ENCODE measurements around the gene ORM2.

ORM2 gene

DNA sequence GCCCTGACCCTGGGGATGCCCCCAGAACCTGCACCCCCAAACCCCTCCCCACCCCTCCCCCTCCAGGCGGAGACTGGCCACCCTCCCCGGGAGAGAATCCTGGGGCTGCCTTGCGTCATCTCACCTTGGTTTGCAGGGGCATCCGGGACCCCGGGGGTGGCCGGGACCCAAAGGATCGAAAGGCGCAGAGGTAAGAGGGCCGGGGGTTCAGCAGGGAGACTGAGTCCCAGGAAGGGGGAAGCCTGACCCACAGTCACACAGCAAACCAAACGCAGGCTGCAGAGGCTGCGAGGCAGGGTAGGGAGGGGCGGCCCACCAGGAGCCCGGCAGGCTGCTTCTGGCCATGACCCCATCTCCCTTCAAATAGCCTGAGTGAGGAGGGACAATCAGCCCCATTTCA lies 40.6 kb upstream of the ORM2 start:
- Histone ChIP-seq H3K4me2 (ENCODE audit: low read length) (no peak overlapping the region), H3K27ac (ENCODE audit: low read depth, low read length) (no peak overlapping the region), H3F3A (ENCODE audit: control insufficient read depth, insufficient read depth) (no peaks in the 10 kb centered on the region), H3K4me1 (ENCODE audit: control insufficient read depth, low read length) (no peaks in the 10 kb centered on the region), H3K4me3 (ENCODE audit: low read length) (no peak overlapping the region), H3K27me3 (ENCODE audit: control insufficient read depth, low read length) (no peaks in the 10 kb centered on the region), H3K9me3 (ENCODE audit: control insufficient read depth, insufficient read depth, low read length) (no peaks in the 10 kb centered on the region), H3K36me3 (ENCODE audit: control insufficient read depth, low read length) (peaks cover 9% of the 10 kb centered on the region), H3K79me2 (ENCODE audit: control insufficient read depth, low read length) (no peaks in the 10 kb centered on the region), H3K9me2 (replicated peaks; ENCODE audit: control insufficient read depth, low read length) (no peaks in the 10 kb centered on the region), H4K20me1 (ENCODE audit: control insufficient read depth, insufficient read depth, low read depth, low read length) (no peaks in the 10 kb centered on the region)
- no peak for TF ChIP-seq EZH2phosphoT487 (IDR thresholded peaks at IDR 0.05; ENCODE audit: borderline replicate concordance, low read length)
- no peak for TF ChIP-seq CTCF (IDR thresholded peaks at IDR 0.05; ENCODE audit: low read depth, low read length, poor library complexity, severe bottlenecking)

- H3K4me3 ChIP-seq (ENCODE audit: low read length), result no peak overlapping the region
- no peaks in the 10 kb centered on the region for H3K9me2 ChIP-seq (replicated peaks; ENCODE audit: control insufficient read depth, low read length)
- peaks cover 4% of the 10 kb centered on the region; the same call in 1 of the 2 replicates for H3K9me3 ChIP-seq (ENCODE audit: control insufficient read depth, insufficient read depth, low read length)
- TF ChIP-seq EZH2phosphoT487 (IDR thresholded peaks at IDR 0.05; ENCODE audit: borderline replicate concordance, low read length) (no peak), CTCF (IDR thresholded peaks at IDR 0.05; ENCODE audit: low read depth, low read length, poor library complexity, severe bottlenecking) (no peak)
- no peaks in the 10 kb centered on the region for H3F3A ChIP-seq (ENCODE audit: control insufficient read depth, insufficient read depth)
- H4K20me1 ChIP-seq (ENCODE audit: control insufficient read depth, insufficient read depth, low read depth, low read length), result no peaks in the 10 kb centered on the region
- H3K4me1 ChIP-seq (ENCODE audit: control insufficient read depth, low read length), result no peaks in the 10 kb centered on the region
- no peak overlapping the region for H3K27ac ChIP-seq (ENCODE audit: low read depth, low read length)
- H3K79me2 ChIP-seq (ENCODE audit: control insufficient read depth, low read length), result no peaks in the 10 kb centered on the region
- H3K36me3 ChIP-seq (ENCODE audit: control insufficient read depth, low read length), result peaks cover 13% of the 10 kb centered on the region
- H3K4me2 ChIP-seq (ENCODE audit: low read length), result no peak overlapping the region
- no peaks in the 10 kb centered on the region for H3K27me3 ChIP-seq (ENCODE audit: control insufficient read depth, low read length)
Measured at GRCh38 chr9:114289571-114290481, 39.8 kb upstream of the ORM2 start.

- no peaks in the 10 kb centered on the region for H3K27me3 ChIP-seq (ENCODE audit: control insufficient read depth, low read length)
- no peaks in the 10 kb centered on the region for H3K9me2 ChIP-seq (replicated peaks; ENCODE audit: control insufficient read depth, low read length)
- no peaks in the 10 kb centered on the region for H4K20me1 ChIP-seq (ENCODE audit: control insufficient read depth, insufficient read depth, low read depth, low read length)
- no peaks in the 10 kb centered on the region for H3F3A ChIP-seq (ENCODE audit: control insufficient read depth, insufficient read depth)
- H3K4me3 ChIP-seq (ENCODE audit: low read length), result no peak overlapping the region
- no peak overlapping the region for H3K27ac ChIP-seq (ENCODE audit: low read depth, low read length)
- TF ChIP-seq EZH2phosphoT487 (IDR thresholded peaks at IDR 0.05; ENCODE audit: borderline replicate concordance, low read length) (no peak), CTCF (IDR thresholded peaks at IDR 0.05; ENCODE audit: low read depth, low read length, poor library complexity, severe bottlenecking) (no peak)
- no peaks in the 10 kb centered on the region for H3K79me2 ChIP-seq (ENCODE audit: control insufficient read depth, low read length)
- no peak overlapping the region for H3K4me2 ChIP-seq (ENCODE audit: low read length)
- H3K36me3 ChIP-seq (ENCODE audit: control insufficient read depth, low read length), result peaks cover 21% of the 10 kb centered on the region
- peaks cover 8% of the 10 kb centered on the region; the same call in 1 of the 2 replicates for H3K9me3 ChIP-seq (ENCODE audit: control insufficient read depth, insufficient read depth, low read length)
- H3K4me1 ChIP-seq (ENCODE audit: control insufficient read depth, low read length), result no peaks in the 10 kb centered on the region
Measured at GRCh38 chr9:114290561-114290986, 39.1 kb upstream of the ORM2 start.

Data from DOHH2 (cell line).